CD14-positive monocyte (primary cell): ENCODE measurements around the gene SMCO4. TPM values are rescaled to one million over a fixed set of nuclear protein-coding genes. Genes with fewer than 3 reads are reported as not detected.
A peak's percentile ranks its signal among the peaks of the same experiment; 100 is the strongest.

ENCODE experiments used
- DNase-seq, 3 donors: peaks; one replicate each; pipeline ENCODE4 v3.0.0-alpha.2; 2011 to 2022
- H2AFZ ChIP-seq: 2 replicates; pipeline ENCODE4 v1.6.0; 2012; ENCODE audit warnings: mild to moderate bottlenecking, low read depth, low read length, inconsistent platforms; ENCODE audit not compliant: insufficient read depth, poor library complexity, severe bottlenecking
- H3K27ac ChIP-seq, 2 donors: 1 replicate in 1 of 2; 2 replicates in 1 of 2; pipeline ENCODE4 v1.5.1; 2012 to 2013; ENCODE audit warnings: low read length in 2 of 2, control low read depth in 1 of 2, inconsistent platforms in 1 of 2, low read depth in 1 of 2, mild to moderate bottlenecking in 1 of 2
- H3K27me3 ChIP-seq, 2 donors: one replicate each; pipeline versions ENCODE4 v1.6.0 to v1.6.1; 2011 to 2013; ENCODE audit warnings: low read length in 2 of 2; ENCODE audit not compliant: control insufficient read depth in 2 of 2, insufficient read depth in 2 of 2
- H3K36me3 ChIP-seq, 2 donors: replicated peaks in 1 of 2; 1 replicate in 1 of 2; 2 replicates in 1 of 2; pipeline versions ENCODE4 v1.5.1 to v1.6.1; 2012 to 2013; ENCODE audit warnings: low read length in 2 of 2, control low read depth in 1 of 2, inconsistent platforms in 1 of 2, mild to moderate bottlenecking in 1 of 2; ENCODE audit not compliant: insufficient read depth in 2 of 2, control insufficient read depth in 1 of 2
- H3K4me1 ChIP-seq, 2 donors: 1 replicate in 1 of 2; 2 replicates in 1 of 2; pipeline versions ENCODE4 v1.5.1 to v1.6.1; 2012 to 2013; ENCODE audit warnings: low read length in 2 of 2, control low read depth in 1 of 2, inconsistent platforms in 1 of 2, mild to moderate bottlenecking in 1 of 2, moderate library complexity in 1 of 2; ENCODE audit not compliant: insufficient read depth in 2 of 2, control insufficient read depth in 1 of 2
- H3K4me2 ChIP-seq: replicated peaks from 2 replicates; pipeline ENCODE3; 2012; ENCODE audit warnings: low read length, moderate library complexity, mild to moderate bottlenecking; ENCODE audit not compliant: poor library complexity, severe bottlenecking; ENCODE audit errors: extremely low read depth
- H3K4me3 ChIP-seq, 3 experiments: fragments of 200-600 bp in 1 of 3; sonication (generic) in 1 of 3; replicated peaks in 1 of 3; 1 replicate in 2 of 3; 2 replicates in 1 of 3; pipeline ENCODE4 v1.5.1; 2011 to 2013; ENCODE audit warnings: low read length in 3 of 3, mild to moderate bottlenecking in 3 of 3, control low read depth in 2 of 3, low read depth in 2 of 3, inconsistent platforms in 1 of 3, moderate library complexity in 1 of 3
- H3K79me2 ChIP-seq: 2 replicates; pipeline ENCODE4 v1.6.0; 2012; ENCODE audit warnings: mild to moderate bottlenecking, control low read depth, inconsistent platforms, low read length, moderate library complexity; ENCODE audit not compliant: insufficient read depth
- H3K9ac ChIP-seq: 2 replicates; pipeline ENCODE4 v1.6.0; 2017; ENCODE audit warnings: low read length, mild to moderate bottlenecking; ENCODE audit not compliant: insufficient read depth, poor library complexity, severe bottlenecking
- H3K9me3 ChIP-seq, 2 donors: replicated peaks in 1 of 2; 1 replicate in 1 of 2; 2 replicates in 1 of 2; pipeline versions ENCODE4 v1.5.1 to v1.6.1; 2012 to 2013; ENCODE audit warnings: low read length in 2 of 2, control low read depth in 1 of 2; ENCODE audit not compliant: control insufficient read depth in 1 of 2, insufficient read depth in 1 of 2
- H4K20me1 ChIP-seq: 2 replicates; pipeline ENCODE4 v1.6.0; 2012; ENCODE audit warnings: mild to moderate bottlenecking, low read length, control low read depth, moderate library complexity; ENCODE audit not compliant: insufficient read depth
- H3K27ac Mint-ChIP-seq, 7 donors: one replicate each; pipeline ENCODE4 v1.8.0; 2020; ENCODE audit warnings: mild to moderate bottlenecking in 7 of 7, mixed read lengths in 7 of 7, moderate library complexity in 6 of 7, inconsistent platforms in 2 of 7
- H3K27me3 Mint-ChIP-seq, 3 donors: one replicate each; pipeline ENCODE4 v1.8.0; 2021 to 2022; ENCODE audit warnings: low read depth in 3 of 3, mild to moderate bottlenecking in 3 of 3, mixed read lengths in 3 of 3, moderate library complexity in 3 of 3, inconsistent platforms in 1 of 3
- H3K36me3 Mint-ChIP-seq, 2 donors: one replicate each; pipeline ENCODE4 v1.8.0; 2020; ENCODE audit warnings: mixed read lengths in 2 of 2, inconsistent platforms in 1 of 2, mild to moderate bottlenecking in 1 of 2
- H3K4me1 Mint-ChIP-seq: one replicate; pipeline ENCODE4 v1.8.0; 2020; ENCODE audit warnings: mild to moderate bottlenecking, mixed read lengths
- H3K4me3 Mint-ChIP-seq, 2 donors: one replicate each; pipeline ENCODE4 v1.8.0; 2020; ENCODE audit warnings: mild to moderate bottlenecking in 2 of 2, mixed read lengths in 2 of 2, moderate library complexity in 1 of 2
- H3K9me3 Mint-ChIP-seq, 7 donors: one replicate each; pipeline ENCODE4 v1.8.0; 2020 to 2022; ENCODE audit warnings: mixed read lengths in 7 of 7, mild to moderate bottlenecking in 6 of 7, moderate library complexity in 6 of 7, inconsistent platforms in 2 of 7
- CTCF ChIP-seq: fragments of 200-600 bp; IDR thresholded peaks from one replicate; pipeline ENCODE4 v1.8.0; 2022; ENCODE audit warnings: antibody characterized with exemption, mild to moderate bottlenecking
- WGBS: methylation state at CpG from one replicate; pipeline ENCODE4 v1.1.5; 2013; ENCODE audit warnings: missing lambda C conversion rate; ENCODE audit not compliant: insufficient coverage; 5-methylcytosine and 5-hydroxymethylcytosine counted together
- intact Hi-C, 2 donors: fragments of 100-400 bp; cut with micrococcal nuclease; formaldehyde crosslinking; loops; one replicate each; pipeline versions ENCODE4 v1.15.0 to v1.15.1; 2023
- polyA plus RNA-seq, 3 donors: library from polyadenylated mRNA; depleted of rRNA in 1 of 3; unstranded in 2 of 3; stranded (reverse) in 1 of 3; fragments of 300-500 nt in 2 of 3; fragments of >200 nt in 1 of 3; fragmentation: Illumina TruSeq in 2 of 3; gene quantifications; 1 replicate in 2 of 3; 2 replicates in 1 of 3; pipeline ENCODE4 v1.2.3, GENCODE V29; 2012 to 2021

Gene SMCO4
- polyA plus RNA-seq, 3 donors = 110 to 242 (median 169) TPM

- Histone ChIP-seq H3K36me3 (peaks cover 0 to 2% of the 10 kb centered on the region in 2 donors), H3K27ac (peak overlapping the region; percentile 73 to 93), H3K9me3 (no peaks in the 10 kb centered on the region), H3K9ac (no peak overlapping the region), H4K20me1 (peaks cover 23% of the 10 kb centered on the region), H3K4me2 (no peak overlapping the region), H3K79me2 (peaks cover 69% of the 10 kb centered on the region), H2AFZ (no peak overlapping the region), H3K4me1 (peaks cover 71 to 77% of the 10 kb centered on the region in 2 donors), H3K27me3 (no peaks in the 10 kb centered on the region), H3K4me3 (no peak overlapping the region)
- DNase-seq = no peak
- H3K27ac Mint-ChIP-seq = peak overlapping the region in 6 of 7 donors; percentile 7 to 97 (median 93)
- peaks cover 81% of the 10 kb centered on the region for H3K4me1 Mint-ChIP-seq
- intact Hi-C loops = loop anchor here (5.0 to 10.0 kb wide), 5 partner anchors 112 to 306 kb away; no protein-coding TSS in a partner anchor
- no CpG with 5 or more reads among the region's 4 CpGs for WGBS
- H3K9me3 Mint-ChIP-seq = peaks cover 0 to 1% (median 0%) of the 10 kb centered on the region in 7 donors
- H3K27me3 Mint-ChIP-seq = peaks cover 0 to 4% (median 1%) of the 10 kb centered on the region in 3 donors
- peaks cover 5 to 8% of the 10 kb centered on the region in 2 donors for H3K36me3 Mint-ChIP-seq
- H3K4me3 Mint-ChIP-seq = no peak overlapping the region
- no peak for TF ChIP-seq CTCF
Observed at GRCh38 chr11:93540337-93540736, 2.9 kb downstream of the SMCO4 start.

- no peaks in the 10 kb centered on the region for H3K9me3 ChIP-seq
- intact Hi-C loops = loop anchor here (2.0 to 10.0 kb wide), 2 partner anchors 13 to 343 kb away; partner anchors contain the start of gene SLC36A4 (in 1 of the 2)
- no peak for TF ChIP-seq CTCF
- no peak overlapping the region for H2AFZ ChIP-seq
- Mint-ChIP-seq H3K4me3 (peak overlapping the region; percentile 67 to 89), H3K27ac (peak overlapping the region; percentile 82 to 96 (median 92)), H3K9me3 (peaks cover 0 to 1% (median 0%) of the 10 kb centered on the region in 7 donors), H3K36me3 (peaks cover 17 to 20% of the 10 kb centered on the region in 2 donors), H3K4me1 (peaks cover 78% of the 10 kb centered on the region), H3K27me3 (peaks cover 0 to 4% (median 1%) of the 10 kb centered on the region in 3 donors)
- H3K4me1 ChIP-seq = peaks cover 65 to 68% of the 10 kb centered on the region in 2 donors
- DNase-seq = peak; percentile 79 to 89 (median 84)
- H3K4me2 ChIP-seq = peak overlapping the region; percentile 70
- peak overlapping the region; percentile 5 for H3K9ac ChIP-seq
- H4K20me1 ChIP-seq = peaks cover 46% of the 10 kb centered on the region
- peak overlapping the region; percentile 78 to 93 for H3K27ac ChIP-seq
- H3K27me3 ChIP-seq = no peaks in the 10 kb centered on the region
- 20% methylated on average over 14 of the region's 14 CpGs for WGBS
- peaks cover 0 to 17% of the 10 kb centered on the region in 2 donors for H3K36me3 ChIP-seq
- peaks cover 90% of the 10 kb centered on the region for H3K79me2 ChIP-seq
- H3K4me3 ChIP-seq = peak overlapping the region; percentile 1 to 59 (median 4)
Observed at GRCh38 chr11:93537767-93538261, 5.4 kb downstream of the SMCO4 start.
